ENCODE data around the gene HTR5A.
A peak's percentile ranks its signal among the peaks of the same experiment; 100 is the strongest.
"Not testable (repeated sequence)": the region's sequence is repeated elsewhere in the genome, so short reads cannot be mapped to it uniquely, and the experiment has no call there.

The HTR5A gene

GRCh38 chr7:155069992-155070751, at the start of gene HTR5A:
Gene HTR5A, plus strand, starts transcription at chr7:155070324. Its CDS starts 576 bp downstream, at chr7:155070900.
- H3K4me1 Mint-ChIP-seq (ENCODE audit: low read depth), result peaks cover 7% of the 10 kb centered on the region
- no peaks in the 10 kb centered on the region for H3K9me3 Mint-ChIP-seq
- H3K27ac Mint-ChIP-seq, result no peak within 1 kb of the TSS
- H3K27me3 Mint-ChIP-seq (ENCODE audit: low read depth), result peaks cover 22% of the 10 kb centered on the region
- no peaks in the 10 kb centered on the region for H3K36me3 Mint-ChIP-seq (ENCODE audit: low read depth)
- no peak within 1 kb of the TSS for H3K4me3 Mint-ChIP-seq
- peak; percentile 85 for DNase-seq (ENCODE audit: low spot score)

GRCh38 chr7:155020996-155021395, 49.1 kb upstream of the HTR5A start:
- H3K36me3 Mint-ChIP-seq (ENCODE audit: low read depth), result no peaks in the 10 kb centered on the region
- H3K27me3 Mint-ChIP-seq (ENCODE audit: low read depth), result peaks cover 2% of the 10 kb centered on the region
- no peaks in the 10 kb centered on the region for H3K9me3 Mint-ChIP-seq
- no peak for DNase-seq (ENCODE audit: low spot score)
- no peak overlapping the region for H3K4me3 Mint-ChIP-seq
- H3K4me1 Mint-ChIP-seq (ENCODE audit: low read depth), result no peaks in the 10 kb centered on the region
- no peak overlapping the region for H3K27ac Mint-ChIP-seq

- Mint-ChIP-seq H3K4me1 (ENCODE audit: low read depth) (no peaks in the 10 kb centered on the region), H3K36me3 (ENCODE audit: low read depth) (no peaks in the 10 kb centered on the region), H3K9me3 (no peaks in the 10 kb centered on the region), H3K27ac (no peak overlapping the region), H3K27me3 (ENCODE audit: low read depth) (peaks cover 2% of the 10 kb centered on the region), H3K4me3 (no peak overlapping the region)
- DNase-seq (ENCODE audit: low spot score), result no peak
Measured at GRCh38 chr7:155021699-155022145, 48.4 kb upstream of the HTR5A start.

- peak overlapping the region; percentile 18 for H3K27ac Mint-ChIP-seq
Measured at GRCh38 chr7:155027879-155028278, 42.2 kb upstream of the HTR5A start.

GRCh38 chr7:155032978-155033377, 37.1 kb upstream of the HTR5A start:
- H3K4me1 Mint-ChIP-seq (ENCODE audit: low read depth), result peaks cover 2% of the 10 kb centered on the region
- peaks cover 9% of the 10 kb centered on the region for H3K9me3 Mint-ChIP-seq

More at GRCh38 chr7:155027879-155028278, 42.2 kb upstream of the HTR5A start:
- Mint-ChIP-seq H3K4me1 (ENCODE audit: low read depth) (peaks cover 9% of the 10 kb centered on the region), H3K4me3 (peak overlapping the region; percentile 9), H3K27me3 (ENCODE audit: low read depth) (peaks cover 18% of the 10 kb centered on the region), H3K9me3 (peaks cover 14% of the 10 kb centered on the region), H3K36me3 (ENCODE audit: low read depth) (peaks cover 5% of the 10 kb centered on the region)
- no peak for DNase-seq (ENCODE audit: low spot score)

GRCh38 chr7:155034495-155034894, 35.6 kb upstream of the HTR5A start:
- H3K36me3 Mint-ChIP-seq (ENCODE audit: low read depth); DNase-seq (ENCODE audit: low spot score); H3K27ac Mint-ChIP-seq; H3K9me3 Mint-ChIP-seq; H3K4me1 Mint-ChIP-seq (ENCODE audit: low read depth); H3K4me3 Mint-ChIP-seq: not testable (repeated sequence)
- H3K27me3 Mint-ChIP-seq (ENCODE audit: low read depth), result peaks cover 27% of the 10 kb centered on the region

More at GRCh38 chr7:155032978-155033377, 37.1 kb upstream of the HTR5A start:
- no peaks in the 10 kb centered on the region for H3K36me3 Mint-ChIP-seq (ENCODE audit: low read depth)
- no peak overlapping the region for H3K27ac Mint-ChIP-seq
- DNase-seq (ENCODE audit: low spot score), result no peak
- H3K27me3 Mint-ChIP-seq (ENCODE audit: low read depth), result peaks cover 27% of the 10 kb centered on the region
- H3K4me3 Mint-ChIP-seq, result no peak overlapping the region

GRCh38 chr7:155038335-155038734, 31.8 kb upstream of the HTR5A start:
- H3K36me3 Mint-ChIP-seq (ENCODE audit: low read depth), result no peaks in the 10 kb centered on the region
- no peak overlapping the region for H3K27ac Mint-ChIP-seq

GRCh38 chr7:155043756-155044155, 26.4 kb upstream of the HTR5A start:
- Mint-ChIP-seq H3K4me3 (no peak overlapping the region), H3K36me3 (ENCODE audit: low read depth) (no peaks in the 10 kb centered on the region), H3K4me1 (ENCODE audit: low read depth) (no peaks in the 10 kb centered on the region), H3K27ac (no peak overlapping the region), H3K27me3 (ENCODE audit: low read depth) (peaks cover 14% of the 10 kb centered on the region), H3K9me3 (no peaks in the 10 kb centered on the region)
- DNase-seq (ENCODE audit: low spot score), result no peak

More at GRCh38 chr7:155038335-155038734, 31.8 kb upstream of the HTR5A start:
- Mint-ChIP-seq H3K4me1 (ENCODE audit: low read depth) (no peaks in the 10 kb centered on the region), H3K4me3 (no peak overlapping the region), H3K9me3 (no peaks in the 10 kb centered on the region), H3K27me3 (ENCODE audit: low read depth) (peaks cover 18% of the 10 kb centered on the region)
- no peak for DNase-seq (ENCODE audit: low spot score)

GRCh38 chr7:155048006-155048405, 22.1 kb upstream of the HTR5A start:
- Mint-ChIP-seq H3K36me3 (ENCODE audit: low read depth) (no peaks in the 10 kb centered on the region), H3K9me3 (no peaks in the 10 kb centered on the region), H3K27ac (no peak overlapping the region), H3K4me1 (ENCODE audit: low read depth) (no peaks in the 10 kb centered on the region), H3K4me3 (no peak overlapping the region), H3K27me3 (ENCODE audit: low read depth) (peaks cover 10% of the 10 kb centered on the region)
- no peak for DNase-seq (ENCODE audit: low spot score)

- Mint-ChIP-seq H3K4me3 (no peak overlapping the region), H3K27ac (no peak overlapping the region), H3K9me3 (no peaks in the 10 kb centered on the region), H3K27me3 (ENCODE audit: low read depth) (peaks cover 6% of the 10 kb centered on the region), H3K4me1 (ENCODE audit: low read depth) (no peaks in the 10 kb centered on the region), H3K36me3 (ENCODE audit: low read depth) (no peaks in the 10 kb centered on the region)
- no peak for DNase-seq (ENCODE audit: low spot score)
Measured at GRCh38 chr7:155051355-155051754, 18.8 kb upstream of the HTR5A start.

GRCh38 chr7:155053002-155053401, 17.1 kb upstream of the HTR5A start:
- H3K36me3 Mint-ChIP-seq (ENCODE audit: low read depth), result no peaks in the 10 kb centered on the region
- H3K27ac Mint-ChIP-seq, result no peak overlapping the region
- no peak overlapping the region for H3K4me3 Mint-ChIP-seq
- no peak for DNase-seq (ENCODE audit: low spot score)
- H3K4me1 Mint-ChIP-seq (ENCODE audit: low read depth), result no peaks in the 10 kb centered on the region
- no peaks in the 10 kb centered on the region for H3K9me3 Mint-ChIP-seq
- H3K27me3 Mint-ChIP-seq (ENCODE audit: low read depth), result peaks cover 6% of the 10 kb centered on the region

GRCh38 chr7:155054761-155055160, 15.4 kb upstream of the HTR5A start:
- peaks cover 4% of the 10 kb centered on the region for H3K27me3 Mint-ChIP-seq (ENCODE audit: low read depth)

GRCh38 chr7:155057076-155057475, 13.0 kb upstream of the HTR5A start:
- no peak overlapping the region for H3K4me3 Mint-ChIP-seq
- H3K27ac Mint-ChIP-seq, result no peak overlapping the region
- H3K27me3 Mint-ChIP-seq (ENCODE audit: low read depth), result no peaks in the 10 kb centered on the region
- DNase-seq (ENCODE audit: low spot score), result no peak
- no peaks in the 10 kb centered on the region for H3K9me3 Mint-ChIP-seq
- no peaks in the 10 kb centered on the region for H3K4me1 Mint-ChIP-seq (ENCODE audit: low read depth)
- H3K36me3 Mint-ChIP-seq (ENCODE audit: low read depth), result no peaks in the 10 kb centered on the region

More at GRCh38 chr7:155054761-155055160, 15.4 kb upstream of the HTR5A start:
- Mint-ChIP-seq H3K27ac (no peak overlapping the region), H3K4me1 (ENCODE audit: low read depth) (no peaks in the 10 kb centered on the region), H3K36me3 (ENCODE audit: low read depth) (no peaks in the 10 kb centered on the region), H3K4me3 (no peak overlapping the region), H3K9me3 (no peaks in the 10 kb centered on the region)
- DNase-seq (ENCODE audit: low spot score), result no peak

- H3K36me3 Mint-ChIP-seq (ENCODE audit: low read depth), result no peaks in the 10 kb centered on the region
- H3K27me3 Mint-ChIP-seq (ENCODE audit: low read depth), result peaks cover 1% of the 10 kb centered on the region
- no peak overlapping the region for H3K4me3 Mint-ChIP-seq
- H3K4me1 Mint-ChIP-seq (ENCODE audit: low read depth), result no peaks in the 10 kb centered on the region
- H3K27ac Mint-ChIP-seq, result no peak overlapping the region
- no peaks in the 10 kb centered on the region for H3K9me3 Mint-ChIP-seq
- DNase-seq (ENCODE audit: low spot score), result no peak
Measured at GRCh38 chr7:155058896-155059295, 11.2 kb upstream of the HTR5A start.

GRCh38 chr7:155059703-155060102, 10.4 kb upstream of the HTR5A start:
- Mint-ChIP-seq H3K27me3 (ENCODE audit: low read depth) (peaks cover 2% of the 10 kb centered on the region), H3K27ac (no peak overlapping the region), H3K36me3 (ENCODE audit: low read depth) (no peaks in the 10 kb centered on the region), H3K4me3 (no peak overlapping the region), H3K9me3 (no peaks in the 10 kb centered on the region), H3K4me1 (ENCODE audit: low read depth) (no peaks in the 10 kb centered on the region)
- no peak for DNase-seq (ENCODE audit: low spot score)

Measured in T-helper 2 cell treated with Interferon-gamma antibody and Interleukin-4, amounts not matched to agents 5 μg/mL and 100 μg/mL, for 36 hours (primary cell).